ENCODE measurements around the gene GUK1. TPM values are rescaled to one million over a fixed set of nuclear protein-coding genes. Genes with fewer than 3 reads are reported as not detected.
A peak's percentile ranks its signal among the peaks of the same experiment; 100 is the strongest.

The GUK1 gene
- total RNA-seq, 4 donors from 2014 or later, result 292 to 354 (median 305) TPM

- H3K4me1 ChIP-seq, result peaks cover 31 to 56% (median 43%) of the 10 kb centered on the region in 4 donors
- H3K36me3 ChIP-seq, result peaks cover 12 to 43% (median 40%) of the 10 kb centered on the region in 4 donors
- H3K27ac ChIP-seq (replicated peaks in 1 of 4), result peak overlapping the region in 1 of 4 donors; percentile 94
- WGBS, result 53% methylated on average over 3 of the region's 7 CpGs
- no peaks in the 10 kb centered on the region for H3K27me3 ChIP-seq
- no peak overlapping the region for H3K4me3 ChIP-seq
- no peak for DNase-seq (ENCODE audit: extremely low spot score)
- H3K9me3 ChIP-seq, result no peaks in the 10 kb centered on the region
- intact Hi-C loops (cut with DNase I), result loop anchor here (5.0 kb wide), 1 partner anchor 157 kb away; the partner anchor contains the start of gene WNT9A
- no peak for TF ChIP-seq EP300 (IDR thresholded peaks at IDR 0.05)
- no peak for TF ChIP-seq POLR2A (IDR thresholded peaks at IDR 0.05; ENCODE audit: low read depth)
- no peak for TF ChIP-seq CTCF (IDR thresholded peaks at IDR 0.05)
- no peak for TF ChIP-seq POLR2AphosphoS5 (IDR thresholded peaks at IDR 0.05)
These were observed 35.4 kb upstream of the GUK1 start for GRCh38 chr1:228104526-228105269.

- intact Hi-C loops (cut with DNase I), result no loop called here
- 66% methylated on average over 6 of the region's 9 CpGs for WGBS
- H3K4me3 ChIP-seq, result no peak overlapping the region
These were observed 34.6 kb upstream of the GUK1 start for GRCh38 chr1:228105270-228105995.

GRCh38 chr1:228105996-228106799 is 33.9 kb upstream of the GUK1 start:
- Histone ChIP-seq H3K27ac (replicated peaks in 1 of 4) (no peak overlapping the region), H3K27me3 (no peaks in the 10 kb centered on the region), H3K9me3 (no peaks in the 10 kb centered on the region), H3K36me3 (peaks cover 0 to 28% (median 26%) of the 10 kb centered on the region in 4 donors), H3K4me3 (no peak overlapping the region), H3K4me1 (peaks cover 38 to 54% (median 51%) of the 10 kb centered on the region in 4 donors)
- intact Hi-C loops (cut with DNase I), result no loop called here
- 87% methylated on average over 7 of the region's 8 CpGs for WGBS
- DNase-seq (ENCODE audit: extremely low spot score), result no peak
- no peak for TF ChIP-seq POLR2A (IDR thresholded peaks at IDR 0.05; ENCODE audit: low read depth)
- TF ChIP-seq POLR2AphosphoS5 (IDR thresholded peaks at IDR 0.05), result no peak
- TF ChIP-seq CTCF (IDR thresholded peaks at IDR 0.05), result no peak
- TF ChIP-seq EP300 (IDR thresholded peaks at IDR 0.05), result no peak

More at GRCh38 chr1:228105270-228105995, 34.6 kb upstream of the GUK1 start:
- Histone ChIP-seq H3K4me1 (peaks cover 38 to 57% (median 50%) of the 10 kb centered on the region in 4 donors), H3K27me3 (no peaks in the 10 kb centered on the region), H3K36me3 (peaks cover 5 to 36% (median 33%) of the 10 kb centered on the region in 4 donors), H3K9me3 (no peaks in the 10 kb centered on the region), H3K27ac (replicated peaks in 1 of 4) (no peak overlapping the region)
- TF ChIP-seq POLR2A (IDR thresholded peaks at IDR 0.05; ENCODE audit: low read depth), result no peak
- no peak for DNase-seq (ENCODE audit: extremely low spot score)

GRCh38 chr1:228106800-228107054 is 33.4 kb upstream of the GUK1 start:
- DNase-seq (ENCODE audit: extremely low spot score), result no peak
- TF ChIP-seq EP300 (IDR thresholded peaks at IDR 0.05) (no peak), POLR2A (IDR thresholded peaks at IDR 0.05; ENCODE audit: low read depth) (no peak), CTCF (IDR thresholded peaks at IDR 0.05) (no peak), POLR2AphosphoS5 (IDR thresholded peaks at IDR 0.05) (no peak)
- 79% methylated on average over 9 of the region's 9 CpGs for WGBS
- intact Hi-C loops (cut with DNase I), result no loop called here
- Histone ChIP-seq H3K4me1 (peaks cover 36 to 49% (median 46%) of the 10 kb centered on the region in 4 donors), H3K9me3 (no peaks in the 10 kb centered on the region), H3K36me3 (peaks cover 0 to 27% (median 25%) of the 10 kb centered on the region in 4 donors), H3K27me3 (no peaks in the 10 kb centered on the region), H3K4me3 (no peak overlapping the region), H3K27ac (replicated peaks in 1 of 4) (no peak overlapping the region)

GRCh38 chr1:228107636-228108035 is 32.4 kb upstream of the GUK1 start:
- no peaks in the 10 kb centered on the region for H3K9me3 ChIP-seq
- intact Hi-C loops (cut with DNase I), result no loop called here
- WGBS, result 90% methylated on average over 19 of the region's 19 CpGs
- peak overlapping the region in 1 of 4 donors; percentile 94 for H3K27ac ChIP-seq (replicated peaks in 1 of 4)
- no peak overlapping the region for H3K4me3 ChIP-seq
- H3K4me1 ChIP-seq, result peaks cover 28 to 40% (median 37%) of the 10 kb centered on the region in 4 donors
- peaks cover 0 to 27% (median 25%) of the 10 kb centered on the region in 4 donors for H3K36me3 ChIP-seq
- TF ChIP-seq POLR2AphosphoS5 (IDR thresholded peaks at IDR 0.05), result no peak
- TF ChIP-seq POLR2A (IDR thresholded peaks at IDR 0.05; ENCODE audit: low read depth), result no peak
- no peak for TF ChIP-seq CTCF (IDR thresholded peaks at IDR 0.05)
- TF ChIP-seq EP300 (IDR thresholded peaks at IDR 0.05), result no peak
- DNase-seq (ENCODE audit: extremely low spot score), result no peak
- no peaks in the 10 kb centered on the region for H3K27me3 ChIP-seq

Measured in esophagus muscularis mucosa (tissue), 4 donors.